ENCODE results near the gene CHKB. TPM values are rescaled to one million over a fixed set of nuclear protein-coding genes. Genes with fewer than 3 reads are reported as not detected.
A peak's percentile ranks its signal among the peaks of the same experiment; 100 is the strongest.

CHKB gene
- total and polyA plus RNA-seq, 2 donors (not counting 1 experiment from before 2014, with no cell fraction given) = 21.9 to 22.8 TPM

DNA sequence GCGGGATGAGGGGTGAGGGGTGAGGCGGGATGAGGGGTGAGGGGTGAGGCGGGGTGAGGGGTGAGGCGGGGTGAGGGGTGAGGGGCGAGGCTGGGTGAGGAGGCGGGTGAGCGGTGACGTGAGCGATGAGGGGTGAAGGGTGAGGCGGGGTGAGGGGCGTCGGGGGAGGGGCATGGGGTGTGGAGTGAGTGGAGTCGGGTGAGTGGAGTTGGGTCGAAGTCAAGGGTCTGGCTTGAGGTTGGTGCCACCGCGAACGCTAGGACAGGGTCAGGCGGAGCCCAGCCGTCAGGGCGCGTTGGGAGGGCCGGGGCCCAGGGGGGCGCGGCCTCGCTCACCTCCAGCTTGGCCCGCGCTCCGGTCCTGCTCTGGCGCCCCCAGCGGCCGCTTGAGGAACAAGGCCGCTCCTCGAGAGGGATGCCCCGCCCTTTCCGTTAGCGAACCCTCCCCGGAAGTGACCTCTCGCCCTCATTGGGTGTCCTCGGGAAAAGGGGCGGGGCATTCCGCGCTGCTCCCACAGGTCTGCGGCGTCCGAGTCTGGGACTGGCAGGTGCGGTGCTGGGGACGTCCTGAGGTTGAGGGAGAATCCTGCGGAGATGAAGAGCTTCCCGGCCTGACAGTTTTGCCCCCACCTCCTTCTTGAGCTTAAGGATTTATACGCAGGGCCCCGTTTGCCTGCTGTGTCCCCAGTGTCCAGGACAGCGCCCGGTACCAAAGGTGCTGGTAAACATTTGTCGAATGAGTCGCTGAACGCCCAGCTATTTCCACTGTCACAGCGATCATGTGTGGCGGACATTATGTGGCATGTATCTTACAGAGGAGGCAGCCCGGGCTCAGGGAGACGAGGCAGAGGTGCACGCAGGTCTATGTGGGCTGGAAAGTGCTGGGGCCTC lies 19.9 kb downstream of the CHKB start, which contains the start of gene SYCE3:
TSS of gene SYCE3 (minus strand) at position 397 of the 890 bp plus-strand sequence. CDS start 6,514 bp downstream, outside the sequence.
- H3K27ac ChIP-seq (ENCODE audit: insufficient read depth, low read length) = no peak within 1 kb of the TSS
- no peaks in the 10 kb centered on the region for H3K79me2 ChIP-seq (ENCODE audit: control insufficient read depth, insufficient read depth, low read length)
- H3K4me3 ChIP-seq (replicated peaks in 1 of 4; ENCODE audit: control extremely low read depth in 1 of 4, insufficient read depth in 1 of 4, low read depth in 3 of 4, low read length in 4 of 4) = peak within 1 kb of the TSS; percentile 65 to 84 (median 80)
- no peaks in the 10 kb centered on the region for H4K20me1 ChIP-seq (ENCODE audit: control insufficient read depth, extremely low read depth, insufficient read depth, low read length)
- no peaks in the 10 kb centered on the region for H3K9me3 ChIP-seq (ENCODE audit: control insufficient read depth, insufficient read depth, low read depth, low read length)
- peak; percentile 72 to 83 for DNase-seq (ENCODE audit: low read depth in 2 of 2)
- H3K9ac ChIP-seq (ENCODE audit: insufficient read depth, low read length) = no peak within 1 kb of the TSS
- peak within 1 kb of the TSS; percentile 97 for H3K4me2 ChIP-seq (ENCODE audit: extremely low read depth, insufficient read depth, low read length)
- no peaks in the 10 kb centered on the region for H3K36me3 ChIP-seq (ENCODE audit: control insufficient read depth, insufficient read depth, low read length)
- peaks cover 3% of the 10 kb centered on the region for H3K4me1 ChIP-seq (ENCODE audit: control insufficient read depth, extremely low read depth, insufficient read depth, low read length)
- peak; percentile 26 for TF ChIP-seq EZH2 (IDR thresholded peaks at IDR 0.05; ENCODE audit: low read length, missing control alignments)
- TF ChIP-seq, protein P1, sequence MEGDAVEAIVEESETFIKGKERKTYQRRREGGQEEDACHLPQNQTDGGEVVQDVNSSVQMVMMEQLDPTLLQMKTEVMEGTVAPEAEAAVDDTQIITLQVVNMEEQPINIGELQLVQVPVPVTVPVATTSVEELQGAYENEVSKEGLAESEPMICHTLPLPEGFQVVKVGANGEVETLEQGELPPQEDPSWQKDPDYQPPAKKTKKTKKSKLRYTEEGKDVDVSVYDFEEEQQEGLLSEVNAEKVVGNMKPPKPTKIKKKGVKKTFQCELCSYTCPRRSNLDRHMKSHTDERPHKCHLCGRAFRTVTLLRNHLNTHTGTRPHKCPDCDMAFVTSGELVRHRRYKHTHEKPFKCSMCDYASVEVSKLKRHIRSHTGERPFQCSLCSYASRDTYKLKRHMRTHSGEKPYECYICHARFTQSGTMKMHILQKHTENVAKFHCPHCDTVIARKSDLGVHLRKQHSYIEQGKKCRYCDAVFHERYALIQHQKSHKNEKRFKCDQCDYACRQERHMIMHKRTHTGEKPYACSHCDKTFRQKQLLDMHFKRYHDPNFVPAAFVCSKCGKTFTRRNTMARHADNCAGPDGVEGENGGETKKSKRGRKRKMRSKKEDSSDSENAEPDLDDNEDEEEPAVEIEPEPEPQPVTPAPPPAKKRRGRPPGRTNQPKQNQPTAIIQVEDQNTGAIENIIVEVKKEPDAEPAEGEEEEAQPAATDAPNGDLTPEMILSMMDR (conservative IDR thresholded peaks at IDR 0.05 in 1 of 2, IDR thresholded peaks at IDR 0.05 in 1 of 2; ENCODE audit: low read depth in 1 of 2, low read length in 2 of 2) = peak; percentile 61 to 64
- peak within 1 kb of the TSS; percentile 97 for H2AFZ ChIP-seq (ENCODE audit: low read length)
- H3K27me3 ChIP-seq (ENCODE audit: control insufficient read depth, insufficient read depth, low read length) = peaks cover 6% of the 10 kb centered on the region

- H3K9ac ChIP-seq (ENCODE audit: insufficient read depth, low read length) = no peak overlapping the region
- no peaks in the 10 kb centered on the region for H3K9me3 ChIP-seq (ENCODE audit: control insufficient read depth, insufficient read depth, low read depth, low read length)
- H4K20me1 ChIP-seq (ENCODE audit: control insufficient read depth, extremely low read depth, insufficient read depth, low read length) = no peaks in the 10 kb centered on the region
- no peak overlapping the region for H3K27ac ChIP-seq (ENCODE audit: insufficient read depth, low read length)
- no peaks in the 10 kb centered on the region for H3K36me3 ChIP-seq (ENCODE audit: control insufficient read depth, insufficient read depth, low read length)
- TF ChIP-seq, protein P1 (conservative IDR thresholded peaks at IDR 0.05 in 1 of 2, IDR thresholded peaks at IDR 0.05 in 1 of 2; ENCODE audit: low read depth in 1 of 2, low read length in 2 of 2) = no peak
- no peak for TF ChIP-seq EZH2 (IDR thresholded peaks at IDR 0.05; ENCODE audit: low read length, missing control alignments)
- peaks cover 6% of the 10 kb centered on the region for H3K27me3 ChIP-seq (ENCODE audit: control insufficient read depth, insufficient read depth, low read length)
- H3K4me2 ChIP-seq (ENCODE audit: extremely low read depth, insufficient read depth, low read length) = no peak overlapping the region
- no peak overlapping the region for H2AFZ ChIP-seq (ENCODE audit: low read length)
- H3K4me1 ChIP-seq (ENCODE audit: control insufficient read depth, extremely low read depth, insufficient read depth, low read length) = peaks cover 3% of the 10 kb centered on the region
- H3K4me3 ChIP-seq (replicated peaks in 1 of 4; ENCODE audit: control extremely low read depth in 1 of 4, insufficient read depth in 1 of 4, low read depth in 3 of 4, low read length in 4 of 4) = no peak overlapping the region
- no peaks in the 10 kb centered on the region for H3K79me2 ChIP-seq (ENCODE audit: control insufficient read depth, insufficient read depth, low read length)
- DNase-seq (ENCODE audit: low read depth in 2 of 2) = no peak
Observed at GRCh38 chr22:50561401-50562358, 21.0 kb downstream of the CHKB start.

DNA sequence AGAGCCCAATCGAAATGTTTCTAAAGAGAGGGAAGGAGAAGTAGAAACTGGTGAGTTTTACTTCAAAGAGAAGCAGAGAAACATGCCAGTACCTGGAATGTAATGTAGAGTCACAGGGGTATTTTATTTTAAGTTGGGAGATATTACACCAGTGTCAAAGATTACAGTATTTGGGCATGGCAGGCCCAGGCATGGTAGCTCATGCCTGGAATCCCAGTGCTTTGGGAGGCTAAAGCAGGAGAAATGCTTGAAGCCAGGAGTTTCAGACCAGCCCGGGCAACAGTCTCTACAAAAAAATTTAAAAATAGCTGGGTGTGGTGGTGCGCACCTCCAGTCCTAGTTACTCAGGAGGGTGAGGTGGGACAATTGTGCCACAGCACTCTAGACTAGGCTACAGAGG lies 22.6 kb downstream of the CHKB start:
- H3K4me2 ChIP-seq (ENCODE audit: extremely low read depth, insufficient read depth, low read length) = no peak overlapping the region
- H3K4me3 ChIP-seq (replicated peaks in 1 of 4; ENCODE audit: control extremely low read depth in 1 of 4, insufficient read depth in 1 of 4, low read depth in 3 of 4, low read length in 4 of 4) = no peak overlapping the region
- H3K9me3 ChIP-seq (ENCODE audit: control insufficient read depth, insufficient read depth, low read depth, low read length) = no peaks in the 10 kb centered on the region

More for the DNA sequence above, 22.6 kb downstream of the CHKB start:
- Histone ChIP-seq H4K20me1 (ENCODE audit: control insufficient read depth, extremely low read depth, insufficient read depth, low read length) (no peaks in the 10 kb centered on the region), H3K4me1 (ENCODE audit: control insufficient read depth, extremely low read depth, insufficient read depth, low read length) (peaks cover 3% of the 10 kb centered on the region), H3K27me3 (ENCODE audit: control insufficient read depth, insufficient read depth, low read length) (peaks cover 6% of the 10 kb centered on the region), H2AFZ (ENCODE audit: low read length) (no peak overlapping the region), H3K36me3 (ENCODE audit: control insufficient read depth, insufficient read depth, low read length) (no peaks in the 10 kb centered on the region), H3K79me2 (ENCODE audit: control insufficient read depth, insufficient read depth, low read length) (no peaks in the 10 kb centered on the region), H3K27ac (ENCODE audit: insufficient read depth, low read length) (no peak overlapping the region), H3K9ac (ENCODE audit: insufficient read depth, low read length) (no peak overlapping the region)
- TF ChIP-seq, protein P1 (conservative IDR thresholded peaks at IDR 0.05 in 1 of 2, IDR thresholded peaks at IDR 0.05 in 1 of 2; ENCODE audit: low read depth in 1 of 2, low read length in 2 of 2) = no peak
- no peak for TF ChIP-seq EZH2 (IDR thresholded peaks at IDR 0.05; ENCODE audit: low read length, missing control alignments)
- no peak for DNase-seq (ENCODE audit: low read depth in 2 of 2)

Data from fibroblast of lung (primary cell).